ENCODE data around the gene ITLN2.
"Not testable (repeated sequence)": the region's sequence is repeated elsewhere in the genome, so short reads cannot be mapped to it uniquely, and the experiment has no call there.

The ITLN2 gene

DNA sequence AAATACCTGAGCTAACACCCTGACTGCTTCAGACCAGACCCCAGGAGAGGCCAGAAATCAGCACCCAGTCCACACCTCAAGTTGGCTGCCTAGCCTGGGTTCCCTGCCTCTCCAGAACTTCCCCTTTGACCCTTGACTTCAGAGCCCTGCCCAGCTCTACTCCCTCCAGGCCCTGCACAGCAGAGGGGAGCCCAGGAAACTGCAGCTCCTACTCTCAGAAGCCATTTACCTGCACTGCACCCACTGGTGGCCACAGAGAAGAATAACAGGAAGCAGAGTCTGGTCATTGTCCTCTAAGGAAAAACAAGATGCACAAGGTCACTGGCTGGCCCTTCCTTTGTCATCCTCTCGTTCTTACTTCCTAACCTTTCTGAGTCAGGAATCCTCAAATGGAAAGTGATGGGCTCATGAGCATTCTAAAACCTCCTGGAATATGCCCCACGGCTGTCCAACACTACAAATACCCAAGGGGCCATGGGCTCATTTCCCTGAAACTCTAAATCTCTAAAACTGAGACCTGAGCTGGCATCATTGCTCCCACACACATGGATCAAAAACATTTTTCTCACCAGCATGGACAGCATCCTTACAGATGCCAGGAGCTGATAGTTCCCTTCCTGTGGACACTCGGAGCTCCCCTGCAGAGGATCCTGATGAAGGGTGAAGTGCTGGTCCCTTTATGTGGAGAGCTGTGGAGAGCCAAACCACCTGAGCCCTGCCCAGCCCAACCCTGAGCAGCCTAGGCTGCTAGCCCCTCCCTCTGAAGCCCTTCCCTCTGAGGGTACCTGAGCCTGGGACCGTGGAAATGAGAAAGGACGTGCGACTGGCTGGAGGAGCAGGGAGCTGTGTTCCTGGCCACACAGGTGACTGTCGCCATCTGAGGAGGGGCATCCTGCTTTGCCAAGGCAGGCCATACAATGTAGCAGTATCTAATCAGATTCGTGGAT, at the start of gene ITLN2:
Gene ITLN2 (minus strand): TSS at position 652 of the 947 bp plus-strand sequence. CDS start 68 bp downstream, at position 584.
- DNase-seq, result no peak

DNA sequence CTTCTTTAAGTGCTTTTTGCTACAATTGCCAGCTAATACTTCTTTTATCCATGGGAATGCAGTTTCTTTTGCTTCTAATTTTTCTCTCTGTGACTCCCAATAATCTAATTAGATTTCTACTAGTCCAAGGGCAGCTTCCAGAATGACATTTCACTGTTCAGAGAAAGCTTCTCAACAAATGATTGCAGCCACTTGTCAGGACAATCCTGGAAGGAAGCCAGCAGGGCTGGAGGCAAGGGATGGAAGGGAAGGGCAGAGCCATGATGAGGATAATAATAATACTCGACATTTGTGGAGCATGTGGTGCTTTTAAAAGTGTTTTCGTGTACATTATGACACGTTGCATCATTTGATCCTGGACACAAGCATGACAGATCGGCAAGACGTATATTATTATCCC, 46.9 kb upstream of the ITLN2 start:
- DNase-seq, result no peak

DNA sequence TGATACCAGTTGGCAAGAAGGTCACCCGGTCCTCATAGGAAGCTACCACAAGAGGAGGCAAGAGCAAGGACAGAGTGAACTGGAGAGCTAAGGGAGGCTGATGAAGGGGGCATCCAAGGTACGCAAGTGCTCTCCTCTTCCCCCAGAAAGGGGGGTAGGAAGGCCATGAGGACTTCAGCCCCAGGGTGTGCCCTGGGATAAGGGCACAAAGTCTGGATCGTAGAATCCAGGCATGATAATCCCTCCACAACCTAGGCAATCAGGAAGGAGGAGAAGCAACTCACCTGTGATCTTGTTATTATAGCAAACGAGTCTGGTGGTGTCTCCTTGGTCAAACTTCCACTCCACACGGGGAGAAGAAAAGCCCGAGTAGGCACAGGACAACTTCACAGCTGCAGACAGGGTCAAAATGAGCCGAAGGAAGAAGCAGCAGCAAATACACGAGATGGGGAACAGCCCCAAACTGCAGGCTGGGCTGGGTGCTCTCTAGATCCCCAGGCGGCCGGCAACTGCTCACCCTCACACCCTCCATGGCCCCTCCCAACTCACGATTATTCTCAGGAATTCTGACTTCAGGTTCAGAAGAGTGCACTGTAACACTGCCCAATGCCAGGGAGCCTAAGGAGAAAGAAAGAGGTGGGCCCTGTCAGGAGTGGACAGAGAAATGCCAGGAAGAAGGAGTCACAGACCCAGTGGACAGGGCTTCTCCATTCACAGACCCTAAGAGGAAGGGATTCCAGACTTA, 46.3 kb upstream of the ITLN2 start:
- no peak for DNase-seq

DNA sequence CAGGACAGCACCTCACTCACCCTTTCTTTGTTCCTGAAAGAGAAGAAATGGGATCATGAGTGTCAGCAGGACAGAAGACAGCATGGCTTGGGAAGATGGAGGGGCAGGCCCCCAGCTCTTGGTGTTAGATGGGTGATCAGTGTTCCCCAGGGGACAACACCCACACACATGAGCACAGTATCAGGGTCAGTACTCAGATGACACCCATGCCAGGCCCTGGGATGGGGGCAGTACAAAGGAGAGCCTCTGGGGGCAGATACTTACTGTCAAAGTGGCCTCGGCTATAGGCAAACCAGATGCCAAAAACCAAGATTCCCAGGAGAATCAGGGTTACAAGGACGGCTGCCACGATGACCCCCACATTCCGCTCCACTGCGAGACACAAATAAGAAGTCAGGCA, 44.8 kb upstream of the ITLN2 start:
- no peak for DNase-seq

DNA sequence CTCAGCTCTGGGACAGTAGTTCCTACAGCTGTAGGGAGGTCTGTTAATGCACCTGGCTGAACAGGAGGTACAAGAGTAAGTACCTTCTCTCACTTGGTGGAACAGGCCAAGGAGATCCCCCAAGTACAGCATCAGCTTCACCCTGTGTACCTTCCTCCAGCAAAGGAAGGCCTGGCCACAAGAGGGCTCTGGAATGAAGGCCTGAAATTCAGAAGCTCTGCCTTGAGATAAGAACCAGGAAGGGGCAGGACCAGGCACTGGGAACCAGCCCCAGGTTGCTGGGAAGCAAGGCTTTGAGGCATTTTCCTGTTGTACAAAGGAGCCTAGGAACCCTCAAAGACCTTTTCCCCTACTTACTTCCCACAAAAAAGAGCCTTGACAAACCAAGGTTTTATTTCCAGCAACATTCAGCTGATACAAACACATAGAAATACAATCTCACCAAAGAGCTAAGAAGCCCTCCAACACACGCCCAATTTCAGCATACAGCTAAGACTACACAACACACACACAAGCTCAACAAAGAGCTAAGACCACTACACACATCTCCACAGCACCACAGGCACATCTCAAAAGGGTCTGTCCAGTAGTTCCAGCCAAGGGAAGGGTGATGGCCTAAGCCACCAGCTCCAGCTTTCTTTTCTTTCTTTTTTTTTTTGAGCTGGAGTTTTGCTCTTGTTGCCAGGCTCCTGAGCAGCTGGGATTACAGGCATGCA, 42.9 kb upstream of the ITLN2 start:
- DNase-seq, result peak; percentile 46

DNA sequence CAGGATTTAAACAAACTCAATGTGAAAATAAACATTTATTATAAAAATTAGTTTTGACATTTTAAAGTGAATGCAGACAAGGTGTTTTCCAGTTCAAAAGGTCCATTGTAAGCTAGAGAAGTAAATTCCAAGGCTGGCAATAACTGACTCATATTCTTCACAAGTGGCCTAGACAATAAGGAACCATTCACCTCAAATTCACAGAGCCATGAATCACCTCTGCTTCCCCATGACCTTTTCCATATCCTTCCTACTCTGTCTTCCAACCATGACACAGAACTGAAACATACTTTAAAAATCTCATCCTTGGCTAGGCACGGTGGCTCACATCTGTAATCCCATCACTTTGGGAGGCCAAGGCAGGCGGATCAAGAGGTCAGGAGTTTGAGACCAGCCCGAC, 41.6 kb upstream of the ITLN2 start:
- DNase-seq, result no peak

DNA sequence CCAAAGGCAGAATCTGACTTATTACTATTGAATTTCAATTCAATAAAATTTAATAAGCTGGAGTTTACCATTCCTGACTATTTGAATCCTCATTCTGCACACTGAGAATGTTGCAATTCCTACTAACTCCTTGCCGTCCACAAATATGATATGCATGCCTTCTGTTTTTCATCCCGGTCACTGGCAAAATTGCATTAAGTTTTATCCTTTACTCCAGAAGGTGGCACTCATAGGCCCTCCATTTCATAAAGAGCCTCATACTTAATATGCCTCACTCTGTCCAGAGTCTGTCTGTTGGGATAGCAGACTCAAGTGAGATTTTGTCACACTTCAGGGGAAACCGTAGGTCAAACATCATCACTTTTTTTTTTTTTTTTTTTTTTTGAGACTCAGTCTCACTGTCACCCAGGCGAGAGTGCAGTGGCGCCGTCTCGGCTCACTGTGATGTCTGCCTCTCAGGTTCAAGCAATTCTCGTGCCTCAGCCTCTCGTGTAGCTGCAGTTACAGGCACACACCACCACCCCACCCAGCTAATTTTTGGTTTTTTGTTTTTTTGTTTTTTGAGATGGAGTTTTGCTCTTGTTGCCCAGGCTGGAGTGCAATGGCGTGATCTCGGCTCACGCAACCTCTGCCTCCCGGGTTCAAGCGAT, 39.1 kb upstream of the ITLN2 start:
- no peak for DNase-seq

DNA sequence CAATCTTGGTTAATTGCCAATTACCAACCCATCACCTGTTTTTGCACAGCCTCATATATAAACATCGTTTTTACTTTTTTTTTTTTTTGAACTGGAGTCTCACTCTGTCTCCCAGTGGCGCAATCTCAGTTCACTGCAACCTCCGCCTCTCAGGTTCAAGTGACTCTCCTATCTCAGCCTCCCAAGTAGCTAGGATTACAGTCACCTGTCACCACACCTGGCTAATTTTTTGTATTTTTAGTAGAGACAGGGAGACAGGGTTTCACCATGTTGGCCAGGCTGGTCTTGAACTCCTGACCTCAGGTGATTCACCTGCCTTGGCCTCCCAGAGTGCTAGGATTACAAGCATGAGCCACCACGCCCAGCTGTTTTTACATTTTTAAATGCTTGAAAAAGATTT, 37.4 kb upstream of the ITLN2 start:
- not testable (repeated sequence) for DNase-seq

DNA sequence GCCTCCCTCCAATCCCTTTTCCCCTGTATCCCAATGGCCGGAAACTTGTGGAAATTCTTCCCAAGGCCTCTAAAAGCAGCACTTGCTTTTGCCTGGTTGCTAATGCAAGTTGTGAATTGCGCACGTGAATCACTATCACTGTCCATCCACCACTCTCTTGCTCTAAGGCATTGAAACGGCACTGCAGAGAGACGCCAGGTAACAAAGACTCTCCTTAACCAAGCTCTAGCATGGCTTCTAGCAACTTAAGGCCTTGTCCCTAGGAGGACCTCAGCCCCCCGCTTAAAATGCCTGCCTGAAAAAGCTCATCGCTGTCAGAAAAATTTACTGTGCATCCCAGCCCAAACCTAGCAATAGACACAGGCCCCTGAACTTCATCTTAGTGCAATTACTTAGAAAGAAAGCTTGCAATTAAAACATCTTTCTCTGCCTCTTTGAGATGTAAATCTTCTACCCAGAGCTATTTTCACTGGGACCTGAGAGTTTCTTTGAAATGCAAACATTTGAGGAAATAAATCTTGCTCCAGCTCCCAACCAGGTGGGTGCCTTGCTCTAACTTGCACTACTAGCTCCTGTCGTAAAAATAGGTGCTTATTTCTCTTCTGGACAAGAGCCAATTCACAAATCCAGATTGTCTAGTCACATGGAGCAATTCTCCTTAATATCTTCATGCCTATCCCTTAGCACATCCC, 32.9 kb upstream of the ITLN2 start:
- DNase-seq, result no peak

DNA sequence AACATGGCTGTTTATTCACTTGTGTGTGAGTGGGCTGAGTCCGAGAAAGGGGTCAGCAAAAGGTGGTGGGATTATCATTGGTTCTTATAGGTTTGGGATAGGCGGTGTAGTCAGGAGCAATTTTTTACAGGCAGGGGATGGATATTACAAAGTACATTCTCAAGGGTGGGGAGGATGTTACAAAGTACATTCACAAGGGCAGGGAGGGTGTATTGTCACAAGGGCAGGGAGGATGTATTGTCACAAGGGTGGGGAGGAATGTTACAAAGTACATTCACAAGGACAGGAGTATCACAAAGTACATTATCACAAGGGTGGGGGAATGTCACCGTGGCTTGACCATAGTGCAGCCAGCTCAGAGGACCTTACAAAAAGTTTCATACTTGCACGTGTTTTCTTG, 31.1 kb upstream of the ITLN2 start:
- DNase-seq, result no peak

DNA sequence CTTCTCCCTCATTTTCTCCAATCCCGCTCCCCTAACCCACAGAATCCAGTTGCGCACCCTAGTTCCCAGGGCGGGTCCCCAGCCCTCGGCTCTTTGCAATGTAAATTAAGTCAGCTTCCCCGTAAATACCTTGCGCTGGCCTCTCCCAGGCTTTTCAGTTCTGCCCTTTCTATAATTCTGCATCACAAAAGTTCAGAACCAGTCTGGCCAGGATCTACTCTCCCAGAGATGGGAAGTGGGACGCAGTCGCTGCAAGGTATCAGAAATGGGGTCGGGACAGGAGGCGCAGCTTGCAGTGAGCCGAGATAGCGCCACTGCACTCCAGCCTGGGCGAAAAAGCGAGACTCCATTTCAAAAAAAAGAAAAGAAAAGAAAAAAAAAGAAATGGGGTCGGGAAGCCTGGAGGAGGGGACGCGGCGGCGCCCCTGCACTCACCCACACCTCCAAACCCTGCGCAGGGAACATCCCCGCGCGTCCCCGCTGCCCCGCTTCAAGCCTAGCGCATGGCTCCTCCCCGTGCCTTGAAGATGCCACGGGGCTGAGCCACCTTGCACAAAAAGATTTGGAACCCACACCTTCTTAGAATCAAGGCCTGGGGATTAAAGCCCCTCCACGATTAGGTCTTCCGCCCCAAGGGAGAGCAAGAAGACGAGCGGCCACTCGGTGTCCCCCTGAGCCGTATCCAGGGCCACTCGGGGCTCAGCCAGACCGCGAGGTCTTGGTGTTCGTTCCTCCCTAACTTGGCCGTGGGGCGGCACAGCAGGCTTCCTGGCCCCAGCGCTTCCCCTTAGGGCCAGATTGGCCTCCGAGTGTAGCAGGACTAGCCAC, 27.2 kb upstream of the ITLN2 start:
- no peak for DNase-seq

DNA sequence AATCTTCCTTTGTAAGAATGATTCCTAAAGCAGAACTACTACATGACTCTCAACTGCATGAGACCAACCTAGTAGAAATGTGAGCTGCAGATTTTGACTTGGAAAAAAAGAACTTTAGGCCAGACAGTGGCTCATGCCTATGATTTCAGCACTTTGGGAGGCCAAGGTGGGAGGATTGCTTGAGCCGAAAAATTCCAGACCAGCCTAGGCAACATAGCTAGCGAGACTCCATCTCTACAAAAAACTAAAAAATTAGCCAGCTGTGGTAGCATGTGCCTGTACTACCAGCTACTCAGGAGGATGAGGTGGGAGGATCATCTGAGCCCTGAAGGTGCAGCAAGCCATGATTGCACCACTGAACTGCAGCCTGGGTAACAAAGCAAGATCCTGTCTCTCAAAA, 24.7 kb upstream of the ITLN2 start:
- DNase-seq, result no peak

DNA sequence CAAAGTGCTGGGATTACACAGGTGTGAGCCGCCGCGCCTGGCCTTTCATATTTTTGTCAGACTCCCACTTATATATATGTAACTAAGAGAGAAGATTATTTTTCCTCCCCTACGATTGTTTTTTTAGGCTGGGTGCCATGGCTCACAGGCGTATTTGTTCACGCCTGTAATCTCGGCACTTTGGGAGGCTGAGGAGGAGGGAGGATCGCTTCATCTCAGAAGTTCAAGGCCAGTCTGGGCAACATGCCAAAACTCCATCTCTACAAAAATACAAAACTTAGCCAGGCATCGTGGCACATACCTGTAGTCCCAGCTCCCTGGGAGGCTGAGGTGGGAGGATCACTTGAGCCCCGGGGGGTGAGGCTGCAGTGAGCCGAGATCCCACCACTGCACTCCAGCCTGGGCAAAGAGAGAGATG, 23.9 kb upstream of the ITLN2 start:
- DNase-seq, result no peak

DNA sequence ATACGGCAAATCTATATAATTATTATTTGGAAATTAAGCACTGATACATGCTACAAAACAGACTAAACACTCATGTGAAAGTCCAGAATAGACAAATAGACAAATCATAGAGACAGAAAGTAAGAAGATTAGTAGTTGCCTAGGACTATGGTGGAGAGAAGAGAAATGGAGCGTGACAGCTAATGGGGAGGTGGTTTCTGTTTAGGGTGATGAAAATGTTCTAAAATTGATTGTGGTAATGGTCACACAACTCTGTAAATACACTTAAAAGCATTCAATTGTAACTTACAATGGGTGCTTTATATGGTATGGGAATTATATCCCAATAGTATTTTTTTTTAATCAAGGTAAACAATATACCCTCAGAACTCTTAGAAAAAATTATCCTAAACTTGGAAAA, 20.4 kb upstream of the ITLN2 start:
- DNase-seq, result no peak

DNA sequence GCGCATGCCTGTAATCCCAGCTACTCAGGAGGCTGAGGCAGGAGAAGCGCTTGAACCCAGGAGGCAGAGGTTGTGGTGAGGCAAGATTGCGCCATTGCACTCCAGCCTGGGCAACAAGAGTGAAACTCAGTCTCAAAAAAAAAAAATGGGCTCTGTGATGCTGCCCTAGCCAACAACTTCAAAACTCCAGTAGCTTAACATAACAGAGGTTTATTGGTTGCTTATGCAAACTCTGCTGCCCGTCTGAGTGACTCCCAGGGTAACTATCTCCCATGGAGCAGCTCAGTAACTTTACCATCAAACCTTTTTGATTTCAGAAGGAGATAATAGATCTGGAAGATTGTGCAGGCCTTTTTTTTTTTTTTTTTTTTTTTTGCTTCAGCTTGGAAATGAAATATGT, 18.9 kb upstream of the ITLN2 start:
- no peak for DNase-seq

DNA sequence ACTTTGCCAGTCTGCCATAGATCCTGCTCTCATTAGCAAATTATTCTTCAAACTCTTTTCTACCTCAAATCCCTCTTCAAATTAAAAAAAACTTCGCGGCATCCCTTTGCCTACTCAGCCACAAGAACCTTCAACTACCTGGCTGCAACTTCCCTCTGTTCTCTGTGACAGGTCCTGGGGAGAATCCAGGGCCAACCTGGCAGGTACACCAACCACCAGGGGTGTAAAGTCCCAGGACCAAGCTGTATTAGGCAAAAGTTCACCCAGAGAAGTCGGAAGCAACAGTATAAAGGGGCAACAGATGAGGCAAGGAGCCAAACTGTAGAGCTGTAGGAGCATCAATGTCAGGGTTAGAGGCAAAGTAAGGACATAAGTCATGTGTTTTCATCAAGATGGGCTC, 18.3 kb upstream of the ITLN2 start:
- no peak for DNase-seq

DNA sequence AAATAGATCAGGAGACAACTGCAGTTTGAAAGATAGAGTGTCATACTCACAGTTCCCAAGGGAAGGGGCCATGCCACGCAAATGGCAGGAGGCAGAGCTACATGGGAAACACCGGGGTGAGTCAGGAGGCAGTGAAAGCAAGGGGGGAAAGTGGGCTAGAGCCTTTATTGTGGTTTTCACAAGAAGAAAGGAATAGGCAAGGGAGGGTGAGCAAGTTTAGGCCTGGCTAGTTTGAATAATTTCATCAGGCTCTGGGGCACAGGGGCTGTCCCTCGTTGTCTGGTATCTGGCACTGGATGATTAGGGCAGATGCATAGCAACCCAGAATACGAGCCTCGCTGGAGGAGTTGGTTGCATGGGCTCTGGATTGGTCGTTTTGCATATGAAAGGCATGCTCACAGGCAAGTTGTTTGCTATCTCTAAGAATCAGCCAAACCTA, 17.0 kb upstream of the ITLN2 start:
- DNase-seq, result no peak

DNA sequence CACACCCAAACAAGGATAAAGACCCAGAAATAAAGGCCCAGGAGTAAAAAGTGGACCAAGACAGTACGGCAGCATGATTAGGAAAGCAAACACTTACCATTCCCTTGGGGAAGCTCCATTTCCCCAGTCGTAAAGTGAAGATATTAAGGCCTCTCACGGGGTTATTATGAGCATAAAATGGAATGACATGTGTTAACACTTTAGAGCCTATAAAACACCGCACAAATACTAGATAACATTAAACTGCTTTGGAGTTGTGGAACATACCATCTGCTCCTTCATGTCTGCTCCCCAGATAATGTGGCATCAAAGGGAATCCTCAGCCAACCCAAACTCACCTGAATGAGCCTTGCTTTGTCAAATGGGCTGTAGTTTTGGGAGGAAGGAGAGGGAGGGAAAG, 8.9 kb upstream of the ITLN2 start:
- DNase-seq, result no peak

DNA sequence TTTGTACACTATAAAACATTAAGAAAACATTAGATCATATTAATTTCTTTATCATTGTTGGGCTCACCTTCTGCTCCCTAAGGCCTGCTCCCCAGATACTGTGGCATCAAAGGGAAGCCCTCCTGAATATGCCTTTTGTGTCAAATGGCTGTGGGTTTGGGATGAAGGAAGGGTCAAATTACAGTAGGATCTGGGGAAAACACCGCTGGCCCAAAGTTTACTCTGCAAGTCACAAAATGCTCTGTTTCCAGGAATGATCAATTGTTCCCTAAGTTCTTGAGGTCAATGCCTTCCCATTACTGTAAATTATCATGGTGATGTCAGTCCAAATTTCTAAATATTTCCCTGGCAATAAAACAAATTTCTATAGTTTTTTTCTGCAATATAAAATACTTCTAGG, 6.8 kb upstream of the ITLN2 start:
- no peak for DNase-seq

DNA sequence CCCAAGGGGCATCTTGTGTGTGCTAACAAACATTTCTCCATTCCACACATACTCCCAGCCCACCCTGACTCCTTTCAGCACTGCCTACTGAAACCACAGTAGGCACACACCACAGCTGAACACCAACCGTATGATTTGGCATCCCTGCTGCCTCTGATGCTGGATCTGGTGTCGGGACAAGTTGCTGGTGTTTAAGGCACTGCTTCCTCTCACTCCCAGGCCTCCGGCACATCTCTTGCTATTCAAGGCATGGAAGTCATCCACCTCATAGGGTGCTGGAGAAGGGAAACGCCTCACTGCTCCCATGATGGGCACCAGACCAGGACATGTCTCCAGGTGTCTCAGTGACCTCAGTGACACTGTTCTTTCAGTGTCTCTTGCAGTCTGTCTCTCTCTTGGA, 2.4 kb upstream of the ITLN2 start:
- no peak for DNase-seq

DNA sequence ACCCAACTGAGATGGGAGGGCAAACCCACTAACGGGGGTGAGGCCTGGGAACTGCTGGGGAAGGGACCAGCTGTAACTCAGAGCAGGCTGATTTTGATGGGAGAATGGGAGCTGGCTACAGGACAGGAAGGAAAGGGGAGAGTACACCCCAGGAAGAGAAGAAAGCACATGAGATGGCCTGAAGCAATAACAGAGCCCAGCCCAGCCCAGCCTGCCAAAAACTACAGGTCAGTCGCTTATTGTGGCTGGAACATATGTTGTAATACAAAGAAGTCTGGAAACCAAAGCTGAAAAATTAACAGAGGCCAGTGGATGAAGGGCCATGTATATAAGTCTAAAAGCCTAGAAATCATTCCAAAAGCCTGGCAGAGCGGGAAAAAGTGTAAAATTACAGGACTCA, 1.6 kb downstream of the ITLN2 start:
- no peak for DNase-seq
